Measurements from ENCODE around the gene PIEZO1. TPM values are rescaled to one million over a fixed set of nuclear protein-coding genes. Genes with fewer than 3 reads are reported as not detected.

PIEZO1 gene
- total and polyA plus RNA-seq, 9 of the 15 experiments (the other 6 are each of a cell fraction or from before 2014, with no cell fraction given): 3.6 to 432 (median 131) TPM

- TF ChIP-seq CEBPZ (IDR thresholded peaks at IDR 0.05; ENCODE audit: borderline replicate concordance, low read depth, low read length) (no peak), TCF7 (IDR thresholded peaks at IDR 0.05; ENCODE audit: borderline replicate concordance) (no peak), MAFK (IDR thresholded peaks at IDR 0.05; ENCODE audit: low read length) (no peak), SIRT6 (IDR thresholded peaks at IDR 0.05; ENCODE audit: low read depth, low read length) (no peak), SMAD3 (CRISPR knock-in tag; conservative IDR thresholded peaks at IDR 0.05) (0 out of 2 replicates have a peak, but pooled peaks have one; percentile 49), U2AF2 (optimal IDR thresholded peaks at IDR 0.05; ENCODE audit: low read depth, low read length) (no peak), FOXM1 (IDR thresholded peaks at IDR 0.05; ENCODE audit: low read depth) (no peak), FOXM1 (CRISPR knock-in tag; IDR thresholded peaks at IDR 0.05; ENCODE audit: low read depth) (0 out of 2 replicates have a peak, but pooled peaks have one; percentile 17), ZNF583 (CRISPR knock-in tag; IDR thresholded peaks at IDR 0.05) (0 out of 2 replicates have a peak, but pooled peaks have one; percentile 61), ZNF589 (CRISPR knock-in tag; IDR thresholded peaks at IDR 0.05; ENCODE audit: low read depth) (no peak), RBM14 (IDR thresholded peaks at IDR 0.05; ENCODE audit: borderline replicate concordance, insufficient read depth, low read depth, low read length) (no peak), HINFP (tag; conservative IDR thresholded peaks at IDR 0.05; ENCODE audit: low read depth) (no peak), HOXB6 (CRISPR knock-in tag; IDR thresholded peaks at IDR 0.05; ENCODE audit: borderline replicate concordance) (no peak), E2F8 (IDR thresholded peaks at IDR 0.05; ENCODE audit: low read depth, partially characterized antibody) (peak; percentile 57), E2F6 (IDR thresholded peaks at IDR 0.05; ENCODE audit: borderline replicate concordance in 1 of 2, extremely low read depth in 1 of 2, insufficient read depth in 1 of 2, insufficient read length in 1 of 2, low read depth in 1 of 2, low read length in 1 of 2, poor library complexity in 1 of 2, severe bottlenecking in 1 of 2) (peak; percentile 91), NR2F6 (CRISPR knock-in tag; IDR thresholded peaks at IDR 0.05) (no peak)
These were observed 47.5 kb downstream of the PIEZO1 start (continued) for GRCh38 chr16:88737298-88738150.
